Activated CD8-positive, alpha-beta memory T cell treated with anti-CD3 and anti-CD28 coated beads, Interleukin-2, amount 50 U/mL, for 1 hour (primary cell): ENCODE results near the gene BMP10.

Experiments
- DNase-seq: peaks from one replicate; pipeline ENCODE4 v3.0.0-alpha.2; 2020; ENCODE audit errors: extremely low read depth

The BMP10 gene

DNA sequence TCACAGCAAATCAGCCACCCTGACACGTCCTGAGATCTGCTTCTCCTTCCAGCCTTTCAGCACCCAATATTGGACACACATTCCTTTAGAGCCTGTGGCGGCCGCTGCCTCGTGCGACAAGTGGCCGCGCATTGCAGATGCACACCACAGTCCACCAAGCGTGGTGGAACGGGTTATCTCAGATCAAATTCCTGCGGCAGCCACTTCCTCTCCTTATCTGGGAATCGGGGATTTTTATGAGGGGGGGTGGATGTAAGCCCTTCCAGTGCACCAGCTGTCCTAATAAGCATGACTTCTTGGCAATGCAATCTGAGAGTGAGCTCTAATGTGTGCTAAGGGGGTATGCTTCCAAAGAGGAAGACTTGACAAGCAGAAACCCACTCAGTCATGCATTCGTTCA is 18.3 kb upstream of the BMP10 start:
- DNase-seq: no peak

DNA sequence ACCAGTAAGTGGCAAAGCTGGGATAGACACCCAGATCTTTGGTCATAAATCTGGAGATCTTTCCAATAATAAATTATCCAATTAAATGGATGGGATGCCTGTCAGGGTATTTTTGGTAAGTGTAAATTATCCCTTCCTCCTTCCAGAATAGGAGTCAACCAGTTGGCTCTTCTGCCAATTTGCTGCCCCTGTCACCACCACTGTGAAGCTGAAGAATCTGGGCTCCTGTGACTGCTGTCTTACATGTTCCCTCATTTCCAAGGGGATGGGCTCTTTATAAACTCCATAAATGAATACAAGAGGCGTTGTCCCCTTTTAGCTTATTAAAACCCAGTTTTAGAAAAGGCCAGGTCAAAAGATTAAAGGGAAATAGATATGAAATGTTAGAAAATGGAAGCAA is 17.8 kb upstream of the BMP10 start:
- no peak for DNase-seq

- no peak for DNase-seq
These were observed 17.0 kb upstream of the BMP10 start for GRCh38 chr2:68888038-68888704.

- no peak for DNase-seq
These were observed 14.5 kb upstream of the BMP10 start for GRCh38 chr2:68885811-68886075.

DNA sequence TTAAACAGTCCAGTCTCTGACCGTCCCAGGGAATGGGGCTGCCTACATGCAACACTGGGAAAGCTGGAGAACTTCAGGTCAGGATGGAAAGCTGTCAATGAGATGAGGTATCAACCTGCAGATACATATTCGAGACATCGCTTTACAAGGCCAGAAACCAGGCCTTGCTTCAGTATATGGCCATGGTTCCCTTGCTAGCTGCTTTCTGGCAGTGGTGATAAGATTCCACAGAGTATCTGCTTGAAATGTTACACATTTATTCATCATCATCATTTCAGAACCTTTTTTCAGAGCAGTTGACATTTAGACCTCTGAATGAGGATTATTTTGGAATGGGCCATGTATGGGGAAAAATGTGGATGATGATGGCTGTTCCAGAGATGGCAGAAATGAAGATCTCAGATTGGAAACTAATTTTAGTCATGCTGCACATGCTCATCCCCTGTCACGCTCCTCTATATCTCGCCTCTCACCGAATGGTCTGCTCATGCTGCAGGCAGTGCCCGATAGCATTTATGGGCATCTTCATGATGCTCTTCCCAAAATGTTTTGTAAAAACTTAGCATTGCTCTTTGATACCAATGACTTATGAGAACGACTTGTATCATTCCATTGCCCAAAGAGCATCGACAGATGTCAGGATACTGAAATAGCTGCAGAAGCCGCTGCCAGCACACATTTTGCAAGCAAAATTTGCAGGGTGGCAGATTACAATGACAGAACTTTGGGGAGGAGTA is 14.0 kb upstream of the BMP10 start:
- DNase-seq: no peak

- DNase-seq: no peak
These were observed 9.0 kb upstream of the BMP10 start for GRCh38 chr2:68880213-68880612.

- no peak for DNase-seq
These were observed 8.1 kb upstream of the BMP10 start for GRCh38 chr2:68879296-68879695.

GRCh38 chr2:68878753-68879152 is 7.6 kb upstream of the BMP10 start:
- no peak for DNase-seq

GRCh38 chr2:68878071-68878711 is 7.0 kb upstream of the BMP10 start:
- DNase-seq: no peak

GRCh38 chr2:68877079-68877772 is 6.0 kb upstream of the BMP10 start:
- DNase-seq: no peak

DNA sequence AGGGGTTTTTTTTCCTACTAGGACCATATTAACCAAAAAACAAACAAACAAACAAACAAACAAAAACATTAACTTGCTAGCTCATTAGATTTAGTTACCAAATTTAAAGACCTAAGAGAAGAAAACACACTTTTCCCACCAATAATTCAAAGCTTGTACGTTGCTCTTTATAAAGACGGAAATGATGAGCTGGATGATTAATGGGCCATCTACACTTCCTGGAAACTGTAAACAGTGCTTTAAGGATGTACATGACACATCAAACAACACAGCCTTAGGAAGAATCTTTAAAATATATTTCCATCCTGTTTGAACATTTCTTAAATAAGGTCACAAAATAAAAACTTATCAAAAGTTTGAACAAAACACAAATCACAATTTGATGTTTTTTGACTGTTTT is 982 bp downstream of the BMP10 start:
- no peak for DNase-seq

DNA sequence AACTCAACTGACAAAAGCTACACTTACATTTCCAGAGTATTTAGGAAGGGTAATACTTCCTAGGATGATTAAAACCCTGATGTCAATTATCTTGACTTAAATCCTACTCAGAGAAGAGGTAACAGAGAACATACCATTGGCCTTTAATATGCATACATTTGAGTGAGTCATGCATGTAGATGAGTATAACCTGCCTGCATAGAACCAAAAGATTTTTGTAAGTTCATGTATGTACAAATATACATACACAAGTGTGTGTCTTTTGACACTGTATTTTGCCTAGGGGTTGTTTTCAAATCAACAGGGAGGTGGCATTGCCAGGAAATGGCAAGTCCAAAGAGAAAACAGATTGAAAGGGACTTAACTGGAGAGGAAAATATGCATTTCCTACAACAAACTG is 6.1 kb downstream of the BMP10 start:
- DNase-seq: no peak

GRCh38 chr2:68863996-68864395 is 7.2 kb downstream of the BMP10 start:
- no peak for DNase-seq

DNA sequence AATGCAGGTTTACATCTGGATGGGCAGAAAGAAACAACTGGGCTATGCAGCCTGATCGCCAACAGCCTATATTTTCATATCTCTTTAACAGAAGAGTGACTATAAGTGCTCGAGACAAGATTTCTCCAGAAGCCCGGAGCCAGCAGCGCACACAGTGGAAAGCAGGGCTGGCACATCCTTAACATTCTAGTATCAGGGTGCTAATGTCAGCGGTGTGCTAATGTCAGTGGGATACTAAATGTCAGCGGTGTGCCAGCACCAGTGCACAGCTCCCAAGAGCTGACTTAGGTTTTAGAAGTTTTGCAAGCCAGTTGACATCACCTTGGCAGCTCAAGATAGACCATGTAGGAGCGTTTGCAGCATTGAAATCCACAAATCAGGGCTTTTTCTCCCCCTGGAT is 8.3 kb downstream of the BMP10 start:
- no peak for DNase-seq

- DNase-seq: no peak
These were observed 9.9 kb downstream of the BMP10 start for GRCh38 chr2:68861330-68861729.

- no peak for DNase-seq
These were observed 11.1 kb downstream of the BMP10 start for GRCh38 chr2:68860111-68860510.

GRCh38 chr2:68857855-68858456 is 13.2 kb downstream of the BMP10 start:
- no peak for DNase-seq

DNA sequence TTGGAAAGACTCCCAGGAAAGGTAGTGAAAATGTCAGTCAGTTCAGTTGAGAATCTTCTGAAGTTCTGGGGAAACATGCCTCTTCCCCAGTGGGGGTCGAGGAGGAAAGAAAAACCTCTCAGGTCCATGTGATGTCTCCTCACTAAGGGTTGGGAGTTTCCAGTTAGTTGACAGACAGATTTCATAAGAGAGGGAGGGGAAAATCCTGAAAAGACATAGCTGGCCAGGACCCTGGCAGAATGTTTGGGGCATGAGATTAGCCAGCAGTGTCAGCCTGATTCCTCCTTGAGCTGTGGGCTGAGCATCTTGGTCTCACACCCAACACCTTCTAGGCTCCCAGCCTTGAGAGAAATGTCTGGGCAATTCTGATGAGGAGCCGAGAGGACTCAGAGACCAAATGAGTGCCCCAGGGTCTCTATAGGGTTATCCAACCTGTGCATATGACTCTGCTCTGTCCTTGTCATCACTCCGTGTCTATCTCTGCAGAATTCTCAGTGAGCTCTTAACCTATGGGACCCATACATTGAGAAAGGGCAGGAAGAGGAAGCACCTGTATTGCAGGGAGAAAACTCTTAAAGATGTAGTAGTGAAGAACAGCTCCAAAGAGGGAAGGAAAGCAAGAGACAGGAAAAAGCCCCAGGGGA is 13.9 kb downstream of the BMP10 start:
- no peak for DNase-seq

GRCh38 chr2:68855550-68855949 is 15.6 kb downstream of the BMP10 start:
- no peak for DNase-seq

GRCh38 chr2:68854476-68854875 is 16.7 kb downstream of the BMP10 start:
- no peak for DNase-seq

- DNase-seq: no peak
These were observed 17.3 kb downstream of the BMP10 start for GRCh38 chr2:68853915-68854314.

DNA sequence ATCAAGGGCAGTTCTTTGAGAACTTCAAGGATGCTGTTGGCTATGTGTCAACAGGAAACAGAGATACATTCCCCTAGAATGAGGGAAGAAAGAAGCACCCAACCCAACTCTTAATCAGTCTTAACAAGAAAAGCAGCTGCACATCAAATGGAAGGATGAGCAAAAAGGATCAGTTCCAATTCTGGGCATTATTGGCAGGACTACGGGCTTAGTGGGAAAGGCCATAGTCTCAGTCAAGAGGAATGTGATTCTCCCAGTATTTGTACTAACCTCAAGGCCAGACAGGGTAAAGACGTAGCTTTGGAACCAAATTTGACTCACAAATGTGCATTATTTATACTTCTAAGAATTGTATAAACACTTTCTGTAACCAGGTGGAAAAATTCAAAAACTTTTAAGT is 18.2 kb downstream of the BMP10 start:
- no peak for DNase-seq
